SK-N-SH treated with all-trans-retinoic acid at 6 μM for 48 hours (cell line): ENCODE results near the gene RHOU.

Source experiments
- ARNTL ChIP-seq: fragments of 450-650 bp; formaldehyde crosslinking; IDR thresholded peaks from 2 replicates; pipeline ENCODE4 v1.5.0; 2020; ENCODE audit warnings: low read depth, mild to moderate bottlenecking, moderate library complexity, borderline replicate concordance
- BACH2 ChIP-seq: fragments of 250-450 bp; sonication (Bioruptor Pico); IDR thresholded peaks from 2 replicates; pipeline ENCODE4 v1.9.0; 2021; ENCODE audit warnings: mild to moderate bottlenecking, borderline replicate concordance
- GLIS3 ChIP-seq: fragments of 250-450 bp; sonication (Bioruptor Pico); IDR thresholded peaks from 2 replicates; pipeline ENCODE4 v1.5.0; 2020; ENCODE audit warnings: mild to moderate bottlenecking, moderate library complexity
- OSR1 ChIP-seq: fragments of 250-450 bp; sonication (Bioruptor Pico); IDR thresholded peaks from 2 replicates; pipeline ENCODE4 v1.8.0; 2022; ENCODE audit warnings: moderate library complexity, mild to moderate bottlenecking, inconsistent platforms
- PATZ1 ChIP-seq: fragments of 250-450 bp; sonication (Bioruptor Pico); IDR thresholded peaks from 2 replicates; pipeline ENCODE4 v1.8.0; 2020; ENCODE audit warnings: mild to moderate bottlenecking, moderate library complexity, borderline replicate concordance
- PPARA ChIP-seq: fragments of 250-450 bp; sonication (Bioruptor Pico); IDR thresholded peaks from 2 replicates; pipeline ENCODE4 v1.5.0; 2020; ENCODE audit warnings: mild to moderate bottlenecking, borderline replicate concordance
- SNAI2 ChIP-seq: fragments of 250-450 bp; sonication (Bioruptor Pico); IDR thresholded peaks from 2 replicates; pipeline ENCODE4 v1.5.0; 2020; ENCODE audit warnings: mild to moderate bottlenecking, moderate library complexity
- TOX ChIP-seq: fragments of 250-450 bp; sonication (Bioruptor Pico); IDR thresholded peaks from 2 replicates; pipeline ENCODE4 v1.8.0; 2021; ENCODE audit warnings: mild to moderate bottlenecking, moderate library complexity, borderline replicate concordance
- ZFP3 ChIP-seq: fragments of 250-450 bp; sonication (Bioruptor Pico); IDR thresholded peaks from 2 replicates; pipeline ENCODE4 v1.5.0; 2020; ENCODE audit warnings: mild to moderate bottlenecking, moderate library complexity
- ZFP30 ChIP-seq: fragments of 450-650 bp; formaldehyde crosslinking; IDR thresholded peaks from 2 replicates; pipeline ENCODE4 v1.5.0; 2022; ENCODE audit warnings: mild to moderate bottlenecking, moderate library complexity
- ZNF70 ChIP-seq: fragments of 450-650 bp; formaldehyde crosslinking; IDR thresholded peaks from 2 replicates; pipeline ENCODE4 v1.5.0; 2020; ENCODE audit warnings: mild to moderate bottlenecking, moderate library complexity
- TF ChIP-seq, protein P1 (sequence below): fragments of 250-450 bp; sonication (Bioruptor Pico); IDR thresholded peaks from 2 replicates; pipeline ENCODE4 v1.5.0; 2020; ENCODE audit warnings: mild to moderate bottlenecking, moderate library complexity
- TF ChIP-seq, protein P2 (sequence below): fragments of 250-450 bp; sonication (Bioruptor Pico); IDR thresholded peaks from 2 replicates; pipeline ENCODE4 v1.5.1; 2021; ENCODE audit warnings: mild to moderate bottlenecking, moderate library complexity

DNA sequence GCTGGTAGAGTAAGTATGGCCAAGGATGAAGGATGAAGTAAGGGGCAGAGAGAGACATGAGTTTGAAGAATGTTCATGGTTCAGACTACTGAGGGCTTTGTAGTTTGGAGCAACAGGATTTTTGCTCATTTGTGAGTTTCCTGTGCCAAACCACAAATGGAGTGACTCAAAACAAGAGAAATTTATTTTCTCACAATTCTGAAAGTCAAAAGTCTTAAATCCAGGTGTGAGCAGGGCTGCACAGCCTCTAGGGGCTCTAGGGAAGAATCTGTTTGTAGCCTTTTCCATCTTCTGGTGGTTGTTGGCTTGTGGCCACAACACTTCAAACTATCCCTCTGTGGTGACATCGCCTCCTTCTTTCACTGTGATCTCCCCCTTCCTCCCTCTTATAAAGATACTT lies 58.9 kb downstream of the RHOU start:
- TF ChIP-seq ZFP30, result no peak
- no peak for TF ChIP-seq BACH2 (CRISPR knock-in tag)
- no peak for TF ChIP-seq OSR1 (CRISPR knock-in tag)
- no peak for TF ChIP-seq ZNF70
- TF ChIP-seq ZFP3, result no peak
- TF ChIP-seq PATZ1 (CRISPR knock-in tag), result no peak
- TF ChIP-seq TOX (CRISPR knock-in tag), result no peak
- no peak for TF ChIP-seq SNAI2 (CRISPR knock-in tag)
- TF ChIP-seq, protein P1, sequence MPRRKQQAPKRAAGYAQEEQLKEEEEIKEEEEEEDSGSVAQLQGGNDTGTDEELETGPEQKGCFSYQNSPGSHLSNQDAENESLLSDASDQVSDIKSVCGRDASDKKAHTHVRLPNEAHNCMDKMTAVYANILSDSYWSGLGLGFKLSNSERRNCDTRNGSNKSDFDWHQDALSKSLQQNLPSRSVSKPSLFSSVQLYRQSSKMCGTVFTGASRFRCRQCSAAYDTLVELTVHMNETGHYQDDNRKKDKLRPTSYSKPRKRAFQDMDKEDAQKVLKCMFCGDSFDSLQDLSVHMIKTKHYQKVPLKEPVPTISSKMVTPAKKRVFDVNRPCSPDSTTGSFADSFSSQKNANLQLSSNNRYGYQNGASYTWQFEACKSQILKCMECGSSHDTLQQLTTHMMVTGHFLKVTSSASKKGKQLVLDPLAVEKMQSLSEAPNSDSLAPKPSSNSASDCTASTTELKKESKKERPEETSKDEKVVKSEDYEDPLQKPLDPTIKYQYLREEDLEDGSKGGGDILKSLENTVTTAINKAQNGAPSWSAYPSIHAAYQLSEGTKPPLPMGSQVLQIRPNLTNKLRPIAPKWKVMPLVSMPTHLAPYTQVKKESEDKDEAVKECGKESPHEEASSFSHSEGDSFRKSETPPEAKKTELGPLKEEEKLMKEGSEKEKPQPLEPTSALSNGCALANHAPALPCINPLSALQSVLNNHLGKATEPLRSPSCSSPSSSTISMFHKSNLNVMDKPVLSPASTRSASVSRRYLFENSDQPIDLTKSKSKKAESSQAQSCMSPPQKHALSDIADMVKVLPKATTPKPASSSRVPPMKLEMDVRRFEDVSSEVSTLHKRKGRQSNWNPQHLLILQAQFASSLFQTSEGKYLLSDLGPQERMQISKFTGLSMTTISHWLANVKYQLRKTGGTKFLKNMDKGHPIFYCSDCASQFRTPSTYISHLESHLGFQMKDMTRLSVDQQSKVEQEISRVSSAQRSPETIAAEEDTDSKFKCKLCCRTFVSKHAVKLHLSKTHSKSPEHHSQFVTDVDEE (CRISPR knock-in tag), result no peak
- no peak for TF ChIP-seq ARNTL
- no peak for TF ChIP-seq GLIS3 (CRISPR knock-in tag)
- TF ChIP-seq PPARA (CRISPR knock-in tag), result no peak
- TF ChIP-seq, protein P2, sequence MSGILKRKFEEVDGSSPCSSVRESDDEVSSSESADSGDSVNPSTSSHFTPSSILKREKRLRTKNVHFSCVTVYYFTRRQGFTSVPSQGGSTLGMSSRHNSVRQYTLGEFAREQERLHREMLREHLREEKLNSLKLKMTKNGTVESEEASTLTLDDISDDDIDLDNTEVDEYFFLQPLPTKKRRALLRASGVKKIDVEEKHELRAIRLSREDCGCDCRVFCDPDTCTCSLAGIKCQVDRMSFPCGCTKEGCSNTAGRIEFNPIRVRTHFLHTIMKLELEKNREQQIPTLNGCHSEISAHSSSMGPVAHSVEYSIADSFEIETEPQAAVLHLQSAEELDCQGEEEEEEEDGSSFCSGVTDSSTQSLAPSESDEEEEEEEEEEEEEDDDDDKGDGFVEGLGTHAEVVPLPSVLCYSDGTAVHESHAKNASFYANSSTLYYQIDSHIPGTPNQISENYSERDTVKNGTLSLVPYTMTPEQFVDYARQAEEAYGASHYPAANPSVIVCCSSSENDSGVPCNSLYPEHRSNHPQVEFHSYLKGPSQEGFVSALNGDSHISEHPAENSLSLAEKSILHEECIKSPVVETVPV, result no peak
